ENCODE measurements around the gene SNAI3. TPM values are rescaled to one million over a fixed set of nuclear protein-coding genes. Genes with fewer than 3 reads are reported as not detected.
A peak's percentile ranks its signal among the peaks of the same experiment; 100 is the strongest.

SNAI3 gene
- total RNA-seq, 1 donor from 2014 or later = 0.33 TPM

- no peak for DNase-seq (ENCODE audit: low read depth, low spot score)
These were observed 50.5 kb downstream of the SNAI3 start for GRCh38 chr16:88635671-88636319.

DNA sequence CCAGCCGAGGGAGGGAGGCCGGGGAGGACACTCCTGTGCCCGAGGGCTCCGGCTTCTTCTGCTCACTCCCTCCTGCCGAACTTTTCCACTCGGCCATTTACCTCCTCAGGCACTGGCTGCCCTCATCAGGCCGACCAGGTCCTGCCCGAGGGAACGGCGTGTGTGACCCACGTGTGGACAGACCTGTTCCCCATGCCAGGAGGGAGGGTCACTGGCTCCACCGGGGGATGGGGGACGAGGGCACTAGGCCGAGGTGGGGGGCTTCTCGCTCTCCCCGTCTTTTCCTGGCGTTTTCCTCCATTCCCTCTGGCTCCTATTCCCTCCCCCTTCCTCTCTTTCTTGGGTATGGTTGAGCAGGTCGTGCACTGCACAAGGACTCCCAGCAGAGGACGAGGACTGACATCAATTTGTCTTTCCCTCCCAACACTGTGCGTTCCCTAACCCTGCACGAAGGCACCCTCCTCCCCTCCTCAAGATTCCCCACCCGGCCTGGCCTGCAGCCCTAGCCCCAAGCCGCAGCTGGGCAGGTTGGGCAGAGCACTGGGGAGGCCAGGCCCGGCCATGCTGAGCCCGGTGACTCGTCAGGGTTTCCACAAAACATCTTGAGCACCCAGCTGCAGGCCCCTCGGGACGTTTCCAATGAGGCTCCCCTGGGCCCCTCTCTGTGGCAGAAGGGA lies 51.2 kb downstream of the SNAI3 start:
- no peak for DNase-seq (ENCODE audit: low read depth, low spot score)

GRCh38 chr16:88634141-88634993 lies 51.9 kb downstream of the SNAI3 start:
- no peak for DNase-seq (ENCODE audit: low read depth, low spot score)

DNA sequence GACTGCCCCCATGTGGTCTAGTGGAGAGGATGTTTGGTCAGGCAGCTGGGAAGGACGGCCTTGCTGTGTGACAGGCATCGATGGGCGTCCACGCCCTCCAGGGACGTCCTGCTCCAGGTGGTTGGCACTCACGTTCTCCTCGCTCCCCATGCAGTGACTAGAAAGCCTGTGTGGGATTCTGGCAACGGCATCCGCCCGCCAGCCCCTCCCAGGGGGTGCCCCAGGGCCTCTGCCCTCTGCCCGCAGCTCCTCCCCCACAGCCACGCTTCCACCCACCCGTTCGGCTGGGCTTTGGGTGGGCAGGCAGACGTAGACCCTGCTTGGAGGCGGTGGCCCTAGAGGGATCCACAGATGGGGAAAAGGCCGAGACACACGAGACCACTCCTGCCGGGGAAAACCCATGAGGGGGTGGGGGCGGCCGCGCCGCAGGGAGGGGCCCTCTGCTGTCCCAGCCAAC lies 52.6 kb downstream of the SNAI3 start:
- peak; percentile 7 for DNase-seq (ENCODE audit: low read depth, low spot score)

DNA sequence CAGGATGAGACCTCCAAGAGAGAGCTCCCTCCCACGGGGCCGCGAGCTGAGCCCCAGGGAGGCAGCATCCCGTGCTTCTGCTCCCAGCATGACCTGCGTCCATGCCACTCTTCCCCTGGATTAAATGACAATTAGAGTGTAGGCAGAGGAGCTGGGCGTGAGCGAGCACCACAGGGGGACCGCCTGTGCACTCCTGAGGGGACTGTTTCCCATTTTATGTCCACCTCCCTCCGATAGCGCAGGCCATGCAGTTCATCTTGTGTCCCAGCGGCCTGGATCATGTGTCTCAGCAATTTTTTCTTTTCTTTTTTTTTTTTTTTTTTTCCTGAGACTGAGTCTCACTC lies 53.7 kb downstream of the SNAI3 start:
- no peak for DNase-seq (ENCODE audit: low read depth, low spot score)

GRCh38 chr16:88631920-88632586 lies 54.3 kb downstream of the SNAI3 start:
- no peak for DNase-seq (ENCODE audit: low read depth, low spot score)

- no peak for DNase-seq (ENCODE audit: low read depth, low spot score)
These were observed 54.9 kb downstream of the SNAI3 start for GRCh38 chr16:88631384-88631783.

DNA sequence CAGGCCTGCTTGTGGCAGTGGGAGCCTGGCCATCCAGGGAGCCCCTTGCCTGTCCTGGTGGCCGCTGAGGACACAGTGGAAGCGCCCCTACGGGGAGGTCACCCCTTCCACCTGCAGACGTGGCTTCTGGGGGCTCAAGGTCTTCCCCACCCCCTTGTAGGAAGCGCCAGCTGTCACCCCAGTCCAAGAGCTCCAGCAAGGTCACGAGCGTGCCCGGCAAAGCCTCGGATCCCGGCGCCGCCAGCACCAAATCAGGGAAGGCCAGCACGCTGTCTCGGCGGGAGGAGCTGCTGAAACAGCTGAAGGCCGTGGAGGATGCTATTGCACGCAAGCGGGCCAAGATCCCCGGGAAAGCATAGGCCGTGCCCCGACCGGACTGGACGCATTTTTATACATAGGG lies 55.4 kb downstream of the SNAI3 start:
- no peak for DNase-seq (ENCODE audit: low read depth, low spot score)

- no peak for DNase-seq (ENCODE audit: low read depth, low spot score)
These were observed 55.9 kb downstream of the SNAI3 start for GRCh38 chr16:88630433-88630832.

GRCh38 chr16:88629835-88630234 lies 56.5 kb downstream of the SNAI3 start:
- no peak for DNase-seq (ENCODE audit: low read depth, low spot score)

GRCh38 chr16:88628512-88628974 lies 57.8 kb downstream of the SNAI3 start:
- no peak for DNase-seq (ENCODE audit: low read depth, low spot score)

Other genes with a start within 250 kb of the SNAI3 start
- 1.2 and 2.0 TPM in 2 replicates for gene ZFPM1, start 233.2 kb downstream of the SNAI3 start, total RNA-seq
- gene ZC3H18, start 116.1 kb downstream of the SNAI3 start, total RNA-seq = 11.1 and 15.4 TPM in 2 replicates
- not detected in 2 replicates for gene IL17C, start 47.9 kb downstream of the SNAI3 start, total RNA-seq
- gene CYBA, start 35.5 kb downstream of the SNAI3 start, total RNA-seq = 20.8 and 34.5 TPM in 2 replicates
- gene MVD, start 23.4 kb downstream of the SNAI3 start, total RNA-seq = 67.3 and 78.5 TPM in 2 replicates
- gene RNF166, start 19.9 kb upstream of the SNAI3 start, total RNA-seq = 13.4 and 20.8 TPM in 2 replicates
- gene CTU2, start 20.0 kb upstream of the SNAI3 start, total RNA-seq = 29.6 and 33.6 TPM in 2 replicates
- 254 and 312 TPM in 2 replicates for gene PIEZO1, start 98.7 kb upstream of the SNAI3 start, total RNA-seq
- gene CDT1, start 117.3 kb upstream of the SNAI3 start, total RNA-seq = 9.4 and 9.9 TPM in 2 replicates
- 104 and 142 TPM in 2 replicates for gene APRT, start 125.4 kb upstream of the SNAI3 start, total RNA-seq
- gene GALNS, start 170.4 kb upstream of the SNAI3 start, total RNA-seq = 16.8 and 21.9 TPM in 2 replicates
- 44.6 and 62.0 TPM in 2 replicates for gene TRAPPC2L, start 170.6 kb upstream of the SNAI3 start, total RNA-seq
- not detected in 2 replicates for gene PABPN1L, start 180.2 kb upstream of the SNAI3 start, total RNA-seq

Data from pulmonary artery endothelial cell (primary cell).